Measurements from ENCODE around the gene VILL.

The VILL gene

DNA sequence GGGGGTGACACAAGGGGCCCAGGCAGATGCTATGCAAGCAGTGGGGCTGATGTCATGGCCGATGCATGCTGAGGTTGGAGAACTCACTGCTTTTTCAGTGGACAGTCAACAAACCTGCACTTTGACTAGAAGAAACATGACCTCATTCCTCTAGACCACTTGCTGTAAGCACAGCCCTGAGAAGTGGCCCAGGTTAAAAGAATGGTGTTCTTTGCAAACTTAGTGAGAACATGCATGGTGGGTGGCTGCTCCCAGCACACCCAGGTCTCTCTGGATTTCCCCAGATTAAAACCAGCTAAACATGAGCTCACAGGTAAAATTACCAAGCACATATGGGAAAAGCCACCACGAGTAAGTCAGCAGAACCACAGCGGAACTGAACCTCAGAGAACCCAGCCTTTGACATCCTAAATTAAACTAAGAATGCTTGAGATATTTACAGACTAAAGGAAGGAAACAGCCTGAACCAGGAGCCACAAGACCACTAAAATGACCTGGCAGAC is 64.0 kb downstream of the VILL start:
- Histone ChIP-seq H3K9me3 (ENCODE audit: low read length) (no peaks in the 10 kb centered on the region), H3K9me2 (ENCODE audit: low read depth, low read length) (no peaks in the 10 kb centered on the region), H3K4me1 (ENCODE audit: insufficient read depth, low read length, severe bottlenecking) (no peaks in the 10 kb centered on the region), H3K27ac (ENCODE audit: low read depth, low read length, poor library complexity, severe bottlenecking) (no peak overlapping the region), H3K36me3 (ENCODE audit: insufficient read depth, low read length) (no peaks in the 10 kb centered on the region), H3F3A (ENCODE audit: insufficient read depth, low read length) (no peaks in the 10 kb centered on the region), H4K20me1 (ENCODE audit: insufficient read depth, low read length) (no peaks in the 10 kb centered on the region), H3K4me3 (ENCODE audit: low read depth, low read length, poor library complexity, severe bottlenecking) (no peak overlapping the region), H3K4me2 (ENCODE audit: low read length) (no peak overlapping the region), H3K27me3 (ENCODE audit: insufficient read depth, low read length) (peaks cover 5% of the 10 kb centered on the region; the same call in 1 of the 2 replicates), H3K9ac (ENCODE audit: low read length) (no peak overlapping the region), H2AFZ (ENCODE audit: low read length) (no peak overlapping the region), H3K79me2 (ENCODE audit: insufficient read depth, low read length) (no peaks in the 10 kb centered on the region)
- TF ChIP-seq, protein P1, sequence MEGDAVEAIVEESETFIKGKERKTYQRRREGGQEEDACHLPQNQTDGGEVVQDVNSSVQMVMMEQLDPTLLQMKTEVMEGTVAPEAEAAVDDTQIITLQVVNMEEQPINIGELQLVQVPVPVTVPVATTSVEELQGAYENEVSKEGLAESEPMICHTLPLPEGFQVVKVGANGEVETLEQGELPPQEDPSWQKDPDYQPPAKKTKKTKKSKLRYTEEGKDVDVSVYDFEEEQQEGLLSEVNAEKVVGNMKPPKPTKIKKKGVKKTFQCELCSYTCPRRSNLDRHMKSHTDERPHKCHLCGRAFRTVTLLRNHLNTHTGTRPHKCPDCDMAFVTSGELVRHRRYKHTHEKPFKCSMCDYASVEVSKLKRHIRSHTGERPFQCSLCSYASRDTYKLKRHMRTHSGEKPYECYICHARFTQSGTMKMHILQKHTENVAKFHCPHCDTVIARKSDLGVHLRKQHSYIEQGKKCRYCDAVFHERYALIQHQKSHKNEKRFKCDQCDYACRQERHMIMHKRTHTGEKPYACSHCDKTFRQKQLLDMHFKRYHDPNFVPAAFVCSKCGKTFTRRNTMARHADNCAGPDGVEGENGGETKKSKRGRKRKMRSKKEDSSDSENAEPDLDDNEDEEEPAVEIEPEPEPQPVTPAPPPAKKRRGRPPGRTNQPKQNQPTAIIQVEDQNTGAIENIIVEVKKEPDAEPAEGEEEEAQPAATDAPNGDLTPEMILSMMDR (IDR thresholded peaks at IDR 0.05; ENCODE audit: low read length): no peak
- no peak for TF ChIP-seq EZH2 (IDR thresholded peaks at IDR 0.05; ENCODE audit: borderline replicate concordance, low read length)

Data from OCI-LY1 (cell line).